ENCODE results near the gene FAM161B. TPM values are rescaled to one million over a fixed set of nuclear protein-coding genes. Genes with fewer than 3 reads are reported as not detected.

The FAM161B gene
- polyA plus RNA-seq, 1 of the 3 experiments (the other 2 are of a cell fraction): 1.4 TPM

GRCh38 chr14:73961192-73961591 lies 11.3 kb upstream of the FAM161B start:
- 91% methylated on average over 8 of the region's 12 CpGs for WGBS (ENCODE audit: low lambda C conversion rate)
- H3K9ac ChIP-seq: no peak overlapping the region
- no peaks in the 10 kb centered on the region for H3K4me1 ChIP-seq (ENCODE audit: control insufficient read depth in 1 of 2, insufficient read depth in 2 of 2, low read depth in 1 of 2, low read length in 1 of 2)
- no peak for TF ChIP-seq EZH2phosphoT487 (IDR thresholded peaks at IDR 0.05; ENCODE audit: borderline replicate concordance, low read depth)
- TF ChIP-seq MXI1 (IDR thresholded peaks at IDR 0.05; ENCODE audit: low read depth, low read length): no peak
- TF ChIP-seq USF2 (IDR thresholded peaks at IDR 0.05; ENCODE audit: borderline replicate concordance, low read depth, low read length): no peak
- no peak for TF ChIP-seq ELF1 (IDR thresholded peaks at IDR 0.05)
- no peaks in the 10 kb centered on the region for H4K20me1 ChIP-seq (ENCODE audit: insufficient read depth)
- ChIA-PET CTCF (interaction anchor here (2.3 kb wide), 1 partner anchor 10 kb away, joined by 7 read pairs; no protein-coding TSS in a partner anchor), POLR2A (no interaction called here)
- DNase-seq: no peak
- no peak overlapping the region for H3K4me3 ChIP-seq (ENCODE audit: low read depth in 2 of 2, low read length in 1 of 2)
- peaks cover 5% of the 10 kb centered on the region for H3F3A ChIP-seq (replicated peaks; ENCODE audit: insufficient read depth)
- H3K27ac ChIP-seq (ENCODE audit: low read depth in 2 of 2, low read length in 1 of 2): no peak overlapping the region
- H3K79me2 ChIP-seq (ENCODE audit: insufficient read depth): no peaks in the 10 kb centered on the region
- H2AFZ ChIP-seq (ENCODE audit: low read depth): no peak overlapping the region
- no peak overlapping the region for H3K4me2 ChIP-seq
- H3K27me3 ChIP-seq (ENCODE audit: insufficient read depth): no peaks in the 10 kb centered on the region
- H3K9me2 ChIP-seq: no peaks in the 10 kb centered on the region
- H3K36me3 ChIP-seq (replicated peaks in 1 of 2; ENCODE audit: control insufficient read depth in 1 of 2, insufficient read depth in 2 of 2, low read length in 1 of 2): peaks cover 64% of the 10 kb centered on the region in 2 experiments
- no peaks in the 10 kb centered on the region for H3K9me3 ChIP-seq

GRCh38 chr14:73958591-73958990 lies 8.7 kb upstream of the FAM161B start:
- Histone ChIP-seq H3K36me3 (replicated peaks in 1 of 2; ENCODE audit: control insufficient read depth in 1 of 2, insufficient read depth in 2 of 2, low read length in 1 of 2) (peaks cover 70 to 71% of the 10 kb centered on the region in 2 experiments), H3K9me3 (no peaks in the 10 kb centered on the region), H3K27me3 (ENCODE audit: insufficient read depth) (no peaks in the 10 kb centered on the region), H3K4me3 (ENCODE audit: low read depth in 2 of 2, low read length in 1 of 2) (no peak overlapping the region), H3K9ac (no peak overlapping the region), H3K27ac (ENCODE audit: low read depth in 2 of 2, low read length in 1 of 2) (no peak overlapping the region), H4K20me1 (ENCODE audit: insufficient read depth) (no peaks in the 10 kb centered on the region), H3K79me2 (ENCODE audit: insufficient read depth) (peaks cover 2% of the 10 kb centered on the region; the same call in 1 of the 2 replicates), H3K9me2 (no peaks in the 10 kb centered on the region), H2AFZ (ENCODE audit: low read depth) (no peak overlapping the region), H3K4me1 (ENCODE audit: control insufficient read depth in 1 of 2, insufficient read depth in 2 of 2, low read depth in 1 of 2, low read length in 1 of 2) (no peaks in the 10 kb centered on the region), H3F3A (replicated peaks; ENCODE audit: insufficient read depth) (peaks cover 5% of the 10 kb centered on the region), H3K4me2 (no peak overlapping the region)
- CTCF ChIA-PET: no interaction called here
- POLR2A ChIA-PET: no interaction called here
- DNase-seq: no peak
- TF ChIP-seq RFX5 (IDR thresholded peaks at IDR 0.05; ENCODE audit: low read length): no peak
- no peak for TF ChIP-seq IRF3 (IDR thresholded peaks at IDR 0.05; ENCODE audit: low read depth, low read length)
- no peak for TF ChIP-seq USF2 (IDR thresholded peaks at IDR 0.05; ENCODE audit: borderline replicate concordance, low read depth, low read length)

- no peak overlapping the region for H3K9ac ChIP-seq
- no peak overlapping the region for H3K4me2 ChIP-seq
- WGBS (ENCODE audit: low lambda C conversion rate): 93% methylated on average over 5 of the region's 5 CpGs
- no peaks in the 10 kb centered on the region for H3K9me3 ChIP-seq
- TF ChIP-seq SIN3A (IDR thresholded peaks at IDR 0.05; ENCODE audit: borderline replicate concordance, low read depth, low read length): no peak
- no peak for TF ChIP-seq TAF1 (IDR thresholded peaks at IDR 0.05; ENCODE audit: borderline replicate concordance, low read depth, low read length)
- TF ChIP-seq FOXJ3 (CRISPR knock-in tag; IDR thresholded peaks at IDR 0.05): no peak
- TF ChIP-seq GABPA (IDR thresholded peaks at IDR 0.05; ENCODE audit: low read depth): no peak
- no peak for TF ChIP-seq USF2 (IDR thresholded peaks at IDR 0.05; ENCODE audit: borderline replicate concordance, low read depth, low read length)
- TF ChIP-seq RXRA (IDR thresholded peaks at IDR 0.05; ENCODE audit: borderline replicate concordance, low read depth): no peak
- no peak for TF ChIP-seq TEAD4 (IDR thresholded peaks at IDR 0.05; ENCODE audit: borderline replicate concordance, insufficient read depth)
- no peak for TF ChIP-seq FOSL2 (IDR thresholded peaks at IDR 0.05; ENCODE audit: borderline replicate concordance, low read depth)
- TF ChIP-seq ELF1 (IDR thresholded peaks at IDR 0.05): no peak
- TF ChIP-seq JUND (IDR thresholded peaks at IDR 0.05): no peak
- TF ChIP-seq PBX3 (IDR thresholded peaks at IDR 0.05): no peak
- TF ChIP-seq POLR2AphosphoS5 (IDR thresholded peaks at IDR 0.05; ENCODE audit: low read depth, low read length): no peak
- TF ChIP-seq SMC3 (IDR thresholded peaks at IDR 0.05; ENCODE audit: low read depth, low read length): no peak
- TF ChIP-seq RCOR1 (IDR thresholded peaks at IDR 0.05; ENCODE audit: low read length): no peak
- no peak overlapping the region for H3K4me3 ChIP-seq (ENCODE audit: low read depth in 2 of 2, low read length in 1 of 2)
- H3K4me1 ChIP-seq (ENCODE audit: control insufficient read depth in 1 of 2, insufficient read depth in 2 of 2, low read depth in 1 of 2, low read length in 1 of 2): peaks cover 0 to 6% of the 10 kb centered on the region in 2 experiments; a peak in 2 of 4 replicates
- H4K20me1 ChIP-seq (ENCODE audit: insufficient read depth): no peaks in the 10 kb centered on the region
- no peak overlapping the region for H3K27ac ChIP-seq (ENCODE audit: low read depth in 2 of 2, low read length in 1 of 2)
- H3K27me3 ChIP-seq (ENCODE audit: insufficient read depth): no peaks in the 10 kb centered on the region
- CTCF ChIA-PET: no interaction called here
- no peaks in the 10 kb centered on the region for H3K9me2 ChIP-seq
- H3F3A ChIP-seq (replicated peaks; ENCODE audit: insufficient read depth): no peaks in the 10 kb centered on the region
- DNase-seq: no peak
- POLR2A ChIA-PET: no interaction called here
- H2AFZ ChIP-seq (ENCODE audit: low read depth): no peak overlapping the region
- H3K36me3 ChIP-seq (replicated peaks in 1 of 2; ENCODE audit: control insufficient read depth in 1 of 2, insufficient read depth in 2 of 2, low read length in 1 of 2): peaks cover 44 to 50% of the 10 kb centered on the region in 2 experiments
- peaks cover 30% of the 10 kb centered on the region for H3K79me2 ChIP-seq (ENCODE audit: insufficient read depth)
Observed at GRCh38 chr14:73955674-73956073, 5.8 kb upstream of the FAM161B start.

All from SK-N-SH (cell line).